ENCODE measurements around the gene TERT.

Gene TERT

GRCh38 chr5:1212271-1212670 lies 82.6 kb downstream of the TERT start:
- no peak overlapping the region for H3K4me3 ChIP-seq (ENCODE audit: low read depth, low read length)
- no peak for DNase-seq (ENCODE audit: low read depth)
- TF ChIP-seq CTCF (IDR thresholded peaks at IDR 0.05; ENCODE audit: low read depth, low read length, missing control alignments) = no peak
- in situ Hi-C loops (cut with HindIII; ENCODE audit: low sequenced_read_pairs) = no loop called here

GRCh38 chr5:1211701-1212100 lies 83.2 kb downstream of the TERT start:
- DNase-seq (ENCODE audit: low read depth) = no peak
- no peak overlapping the region for H3K4me3 ChIP-seq (ENCODE audit: low read depth, low read length)
- in situ Hi-C loops (cut with HindIII; ENCODE audit: low sequenced_read_pairs) = no loop called here
- TF ChIP-seq CTCF (IDR thresholded peaks at IDR 0.05; ENCODE audit: low read depth, low read length, missing control alignments) = no peak

GRCh38 chr5:1210832-1211251 lies 84.0 kb downstream of the TERT start:
- no peak for DNase-seq (ENCODE audit: low read depth)
- TF ChIP-seq CTCF (IDR thresholded peaks at IDR 0.05; ENCODE audit: low read depth, low read length, missing control alignments) = no peak
- in situ Hi-C loops (cut with HindIII; ENCODE audit: low sequenced_read_pairs) = no loop called here
- no peak overlapping the region for H3K4me3 ChIP-seq (ENCODE audit: low read depth, low read length)

GRCh38 chr5:1209896-1210776 lies 84.7 kb downstream of the TERT start:
- H3K4me3 ChIP-seq (ENCODE audit: low read depth, low read length) = no peak overlapping the region
- in situ Hi-C loops (cut with HindIII; ENCODE audit: low sequenced_read_pairs) = no loop called here
- TF ChIP-seq CTCF (IDR thresholded peaks at IDR 0.05; ENCODE audit: low read depth, low read length, missing control alignments) = no peak
- DNase-seq (ENCODE audit: low read depth) = no peak

- no peak for DNase-seq (ENCODE audit: low read depth)
- no peak for TF ChIP-seq CTCF (IDR thresholded peaks at IDR 0.05; ENCODE audit: low read depth, low read length, missing control alignments)
- in situ Hi-C loops (cut with HindIII; ENCODE audit: low sequenced_read_pairs) = no loop called here
- H3K4me3 ChIP-seq (ENCODE audit: low read depth, low read length) = no peak overlapping the region
Observed at GRCh38 chr5:1209489-1209852, 85.4 kb downstream of the TERT start.

- no peak overlapping the region for H3K4me3 ChIP-seq (ENCODE audit: low read depth, low read length)
- no peak for DNase-seq (ENCODE audit: low read depth)
- in situ Hi-C loops (cut with HindIII; ENCODE audit: low sequenced_read_pairs) = no loop called here
- peak; percentile 53 for TF ChIP-seq CTCF (IDR thresholded peaks at IDR 0.05; ENCODE audit: low read depth, low read length, missing control alignments)
Observed at GRCh38 chr5:1208743-1209488, 86.0 kb downstream of the TERT start.
